HFF-Myc (cell line): ENCODE data around the gene CRTC2.
"Not testable (repeated sequence)": the region's sequence is repeated elsewhere in the genome, so short reads cannot be mapped to it uniquely, and the experiment has no call there.

Experiments
- DNase-seq: peaks from one replicate; pipeline ENCODE4 v3.0.0-alpha.2; 2011; ENCODE audit warnings: low read depth; ENCODE audit errors: extremely low read depth
- H3K4me3 ChIP-seq: replicated peaks from 2 replicates; pipeline ENCODE4 v1.5.1; 2011; ENCODE audit warnings: low read depth, mild to moderate bottlenecking, control low read depth, low read length
- CTCF ChIP-seq: IDR thresholded peaks from 2 replicates; pipeline ENCODE4 v1.5.1; 2012; ENCODE audit warnings: mild to moderate bottlenecking, low read depth, low read length, control low read depth; ENCODE audit errors: missing control alignments

The CRTC2 gene

GRCh38 chr1:153921080-153921802 lies 37.2 kb downstream of the CRTC2 start:
- no peak for TF ChIP-seq CTCF
- H3K4me3 ChIP-seq: peak overlapping the region; percentile 89
- no peak for DNase-seq

- TF ChIP-seq CTCF: peak; percentile 21
- peak overlapping the region; percentile 89 for H3K4me3 ChIP-seq
- DNase-seq: peak; percentile 65
These were observed 38.2 kb downstream of the CRTC2 start for GRCh38 chr1:153919876-153920852.

GRCh38 chr1:153916297-153916696 lies 42.1 kb downstream of the CRTC2 start:
- DNase-seq: no peak
- no peak overlapping the region for H3K4me3 ChIP-seq
- no peak for TF ChIP-seq CTCF

GRCh38 chr1:153912349-153912748 lies 46.1 kb downstream of the CRTC2 start:
- no peak overlapping the region for H3K4me3 ChIP-seq
- no peak for DNase-seq
- no peak for TF ChIP-seq CTCF

GRCh38 chr1:153910560-153910959 lies 47.9 kb downstream of the CRTC2 start:
- DNase-seq, H3K4me3 ChIP-seq: not testable (repeated sequence)

GRCh38 chr1:153908071-153908470 lies 50.3 kb downstream of the CRTC2 start:
- H3K4me3 ChIP-seq: no peak overlapping the region
- no peak for DNase-seq
- no peak for TF ChIP-seq CTCF

GRCh38 chr1:153907134-153907533 lies 51.3 kb downstream of the CRTC2 start:
- no peak for TF ChIP-seq CTCF
- no peak for DNase-seq
- H3K4me3 ChIP-seq: no peak overlapping the region
